GM18873 (cell line): ENCODE results near the gene PSMB1.
"Not testable (repeated sequence)": the region's sequence is repeated elsewhere in the genome, so short reads cannot be mapped to it uniquely, and the experiment has no call there.

ENCODE experiments used
- ATAC-seq: cut with Tn5 transposase; IDR thresholded peaks from one replicate; pipeline ENCODE4 v1.9.1; 2021; ENCODE audit warnings: mild to moderate bottlenecking, moderate library complexity, moderate number of reproducible peaks; ENCODE audit not compliant: unreplicated experiment, low FRiP score

PSMB1 gene

DNA sequence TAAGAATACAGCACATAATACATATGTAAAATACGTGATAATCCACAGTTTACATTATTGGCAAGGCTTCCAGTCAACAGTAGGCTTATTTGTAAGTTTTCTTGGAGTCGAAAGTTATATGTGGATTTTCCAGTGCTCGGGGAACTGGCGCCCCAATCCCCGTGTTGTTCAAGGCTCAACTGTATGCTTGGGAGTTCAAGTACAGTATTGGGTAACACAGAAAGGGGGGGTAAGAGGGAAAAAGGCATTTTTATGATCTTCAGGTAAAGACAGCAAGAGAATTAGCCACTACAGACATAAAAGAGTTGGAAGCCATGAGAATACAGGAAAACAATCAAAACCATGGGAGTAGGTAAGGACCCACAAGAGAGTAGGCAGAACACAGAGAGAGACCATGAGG is 16.4 kb downstream of the PSMB1 start:
- no peak for ATAC-seq

GRCh38 chr6:170535004-170535403 is 18.1 kb downstream of the PSMB1 start:
- ATAC-seq: no peak

GRCh38 chr6:170533792-170534191 is 19.3 kb downstream of the PSMB1 start:
- ATAC-seq: no peak

GRCh38 chr6:170532867-170533488 is 20.1 kb downstream of the PSMB1 start:
- ATAC-seq: no peak

DNA sequence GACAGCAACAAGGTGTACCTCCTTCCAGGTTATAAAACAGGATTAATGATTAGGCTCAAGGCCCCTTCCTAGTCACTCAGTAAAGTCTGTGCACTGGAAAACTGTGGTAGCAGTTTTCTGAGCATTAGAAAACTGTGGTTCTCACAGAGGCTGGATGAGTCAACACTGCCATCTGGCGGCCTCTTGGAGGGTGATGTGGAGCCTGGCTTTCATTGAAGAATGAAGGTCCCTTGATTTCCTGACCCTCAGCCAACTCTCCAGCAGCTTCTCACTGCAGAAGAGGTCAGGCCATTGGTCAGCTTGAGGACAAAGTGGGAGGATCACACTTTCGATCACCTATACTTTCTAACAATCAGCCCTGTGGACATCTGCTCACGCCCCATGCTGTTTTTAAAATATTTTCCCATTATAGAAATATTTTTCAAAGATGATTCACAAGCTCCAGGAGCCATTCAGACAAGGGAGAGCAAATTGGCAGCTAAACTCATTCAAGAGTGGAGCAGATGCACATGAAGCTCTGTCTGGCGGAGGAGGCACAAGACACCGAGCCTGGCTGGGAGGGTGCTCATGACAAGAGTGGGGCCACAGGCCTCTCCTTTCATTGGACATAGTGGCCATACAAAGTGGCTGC is 23.2 kb downstream of the PSMB1 start:
- ATAC-seq: peak; percentile 49

DNA sequence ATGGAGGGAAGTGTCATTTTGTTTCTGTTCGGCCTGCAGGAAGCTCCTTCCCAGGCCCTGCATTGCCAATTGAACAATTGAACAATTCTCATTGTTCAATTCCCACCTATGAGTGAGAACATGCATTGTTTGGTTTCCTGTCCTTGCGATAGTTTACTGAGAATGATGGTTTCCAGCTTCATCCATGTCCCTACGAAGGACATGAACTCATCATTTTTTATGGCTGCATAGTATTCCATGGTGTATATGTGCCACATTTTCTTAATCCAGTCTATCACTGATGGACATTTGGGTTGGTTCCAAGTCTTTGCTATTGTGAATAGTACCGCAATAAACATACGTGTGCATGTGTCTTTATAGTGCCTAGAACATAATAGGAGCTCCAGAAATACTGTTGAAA is 25.1 kb downstream of the PSMB1 start:
- not testable (repeated sequence) for ATAC-seq

DNA sequence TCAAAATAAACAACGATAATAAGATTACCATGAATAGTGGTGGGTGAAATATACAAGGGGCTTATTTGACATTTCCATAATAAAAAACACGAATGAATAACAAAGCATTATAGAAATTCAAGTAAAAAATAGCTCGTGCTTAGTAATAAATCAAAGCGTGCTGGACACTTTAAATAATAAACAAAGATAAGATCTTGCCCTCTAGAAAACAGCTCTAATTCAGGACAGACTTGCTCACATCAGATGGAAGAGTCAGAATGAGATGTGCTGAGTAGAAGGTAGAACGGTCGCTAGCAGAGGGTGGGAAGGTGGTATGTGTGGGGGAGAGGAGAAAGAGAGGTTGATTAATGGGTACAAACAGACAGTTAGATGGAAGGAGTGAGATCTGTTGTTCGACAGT is 27.3 kb downstream of the PSMB1 start:
- ATAC-seq: no peak

GRCh38 chr6:170524172-170524502 is 29.0 kb downstream of the PSMB1 start:
- ATAC-seq: no peak

GRCh38 chr6:170523256-170524171 is 29.6 kb downstream of the PSMB1 start:
- ATAC-seq: no peak

GRCh38 chr6:170522565-170523183 is 30.4 kb downstream of the PSMB1 start:
- no peak for ATAC-seq

DNA sequence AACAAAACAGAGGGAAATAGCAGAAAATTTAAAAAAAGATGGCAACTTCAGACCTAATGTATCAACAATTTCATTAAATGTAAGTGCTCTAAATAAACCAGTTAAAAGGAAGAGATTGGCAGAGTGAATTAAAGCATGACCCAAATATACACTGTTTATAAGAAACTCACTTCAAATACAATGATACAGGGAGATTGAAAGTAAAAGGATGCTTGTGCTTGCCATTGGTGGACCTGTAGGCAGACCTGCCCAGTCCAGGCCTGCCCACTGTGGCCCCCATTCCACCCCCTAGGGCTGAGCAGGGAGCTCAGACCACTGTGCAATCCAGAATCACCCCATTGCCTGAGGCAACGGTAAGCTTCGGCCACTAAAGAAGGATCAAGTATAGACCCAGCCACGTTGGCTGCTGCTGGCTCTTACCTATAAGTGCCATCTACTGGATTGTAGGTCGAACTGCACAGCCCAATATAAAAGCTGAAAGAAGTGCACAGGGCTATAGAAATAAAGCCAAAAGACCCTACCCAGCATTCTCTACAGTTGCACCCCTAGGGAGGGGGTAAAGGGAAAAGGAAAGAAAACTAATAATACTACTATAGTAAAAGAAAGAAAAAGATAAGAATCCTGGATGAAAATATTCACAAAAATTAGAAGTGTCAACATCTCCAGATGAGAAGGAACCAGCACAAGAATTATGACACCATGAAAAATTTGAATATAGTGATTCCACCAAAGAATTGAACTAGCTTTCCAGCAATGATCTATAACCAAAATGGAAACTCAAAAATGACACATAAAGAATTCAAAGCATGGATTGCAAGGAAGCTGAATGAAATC is 36.1 kb downstream of the PSMB1 start:
- peak; percentile 80 for ATAC-seq

DNA sequence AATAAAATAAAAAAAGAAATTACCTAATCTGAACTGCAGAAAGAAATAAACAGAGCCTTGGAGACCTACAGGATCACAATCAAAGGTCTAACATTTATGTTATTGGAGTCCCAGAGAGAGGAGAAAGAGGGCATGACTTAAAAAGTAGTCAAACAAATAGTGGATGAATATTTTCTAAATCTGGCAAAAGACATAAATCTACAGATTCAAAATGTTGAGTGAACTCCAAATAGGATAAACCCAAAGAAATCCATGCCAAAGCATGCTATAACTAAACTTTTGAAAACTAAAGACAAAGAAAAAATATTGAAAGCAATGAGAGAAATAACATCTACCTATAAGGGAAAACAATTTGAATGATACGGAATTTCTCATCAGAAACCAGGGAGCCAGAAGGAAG is 38.2 kb downstream of the PSMB1 start:
- no peak for ATAC-seq

DNA sequence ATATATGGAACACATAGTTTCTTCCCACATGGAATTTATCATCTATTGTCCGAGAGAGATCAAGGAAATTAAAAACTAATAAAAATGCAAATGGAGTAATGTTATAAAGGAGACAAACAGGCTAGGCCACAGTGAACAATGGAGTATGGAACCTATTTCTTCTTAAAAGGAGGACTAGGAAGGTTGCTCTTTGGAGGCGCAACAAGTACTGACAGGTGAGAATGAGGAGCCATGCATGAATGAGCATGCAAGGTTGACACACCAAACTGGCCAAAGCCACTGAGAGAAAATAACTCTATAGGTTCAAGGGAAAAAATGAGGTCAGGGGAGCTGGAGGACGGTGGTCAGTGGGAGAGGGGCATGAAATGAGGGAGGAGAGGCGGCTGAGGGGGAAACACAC is 40.9 kb downstream of the PSMB1 start:
- ATAC-seq: no peak

DNA sequence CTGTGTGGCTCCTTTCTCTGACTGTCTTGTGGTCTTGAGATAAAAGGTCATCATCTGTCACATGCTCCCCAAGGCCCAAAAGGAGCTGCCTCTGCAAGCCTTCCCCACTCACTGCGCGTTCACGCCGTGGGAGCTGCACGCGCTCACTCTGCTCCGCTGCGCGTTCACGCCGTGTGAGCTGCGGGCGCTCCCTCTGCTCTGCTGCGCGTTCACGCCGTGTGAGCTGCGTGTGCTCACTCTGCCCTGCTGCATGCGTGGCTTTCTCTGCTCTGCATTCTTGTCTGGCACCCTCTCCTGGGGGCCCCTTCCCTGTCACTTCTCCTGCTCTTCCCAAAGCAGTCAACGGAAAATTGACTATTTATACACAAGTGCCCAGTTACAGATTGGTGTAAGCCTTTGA is 42.5 kb downstream of the PSMB1 start:
- no peak for ATAC-seq

DNA sequence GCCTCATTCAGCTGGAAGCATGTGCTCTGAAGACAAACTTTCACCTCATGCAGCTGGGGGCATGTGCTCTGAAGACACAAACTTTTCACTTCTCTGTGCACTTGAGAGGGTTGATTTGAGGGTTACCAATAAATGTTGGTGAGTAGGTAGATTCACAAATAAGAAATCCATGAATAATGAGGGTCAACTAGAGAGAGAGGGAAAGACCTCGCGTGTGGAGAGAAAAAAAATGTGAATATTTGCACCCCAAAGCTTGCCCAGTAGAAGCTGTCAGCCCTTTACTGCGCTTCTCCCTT is 43.4 kb downstream of the PSMB1 start:
- ATAC-seq: no peak

GRCh38 chr6:170508892-170509722 is 44.0 kb downstream of the PSMB1 start:
- not testable (repeated sequence) for ATAC-seq

DNA sequence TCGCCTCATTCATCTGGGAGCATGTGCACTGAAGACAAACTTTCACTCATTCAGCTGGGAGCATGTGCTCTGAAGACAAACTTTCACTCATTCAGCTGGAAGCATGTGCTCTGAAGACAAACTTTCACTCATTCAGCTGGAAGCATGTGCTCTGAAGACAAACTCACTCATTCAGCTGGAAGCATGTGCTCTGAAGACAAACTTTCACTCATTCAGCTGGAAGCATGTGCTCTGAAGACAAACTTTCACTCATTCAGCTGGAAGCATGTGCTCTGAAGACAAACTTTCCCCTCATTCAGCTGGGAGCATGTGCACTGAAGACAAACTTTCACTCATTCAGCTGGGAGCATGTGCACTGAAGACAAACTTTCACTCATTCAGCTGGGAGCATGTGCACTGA is 44.8 kb downstream of the PSMB1 start:
- not testable (repeated sequence) for ATAC-seq

- ATAC-seq: not testable (repeated sequence)
Observed at GRCh38 chr6:170507728-170508127, 45.4 kb downstream of the PSMB1 start.

- ATAC-seq: no peak
Observed at GRCh38 chr6:170506446-170506845, 46.7 kb downstream of the PSMB1 start.

DNA sequence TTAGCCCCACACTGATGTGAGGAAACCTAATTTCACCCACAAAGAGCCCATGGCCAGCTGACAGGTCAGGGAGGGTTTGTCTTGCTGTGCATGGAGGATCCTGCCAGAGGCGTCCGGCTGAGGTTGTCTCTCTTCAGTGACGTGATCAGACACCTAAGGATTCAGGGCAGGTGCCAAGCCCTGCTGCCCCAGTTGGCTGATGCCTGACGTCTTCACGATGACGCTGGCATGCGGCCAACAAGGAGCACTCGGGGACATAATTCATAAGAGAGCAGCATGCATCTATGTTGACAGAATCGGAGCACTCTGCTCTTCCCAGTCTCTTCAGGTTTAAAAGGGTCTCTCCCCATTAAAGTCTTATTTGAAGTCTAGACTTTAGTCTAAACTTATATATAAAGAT is 47.8 kb downstream of the PSMB1 start:
- ATAC-seq: no peak
